Mesendoderm (in vitro differentiated cells): ENCODE measurements around the gene JCAD.
A peak's percentile ranks its signal among the peaks of the same experiment; 100 is the strongest.
"Not testable (repeated sequence)": the region's sequence is repeated elsewhere in the genome, so short reads cannot be mapped to it uniquely, and the experiment has no call there.

Experiments used
- DNase-seq: peaks from one replicate; pipeline ENCODE4 v3.0.0; 2013
- H2AK5ac ChIP-seq: 2 replicates; pipeline ENCODE4 v1.6.1; 2013; ENCODE audit warnings: low read length, inconsistent platforms
- H2BK120ac ChIP-seq: 2 replicates; pipeline ENCODE4 v1.6.1; 2013; ENCODE audit warnings: low read depth, mild to moderate bottlenecking, low read length, moderate library complexity, mixed read lengths
- H2BK15ac ChIP-seq: replicated peaks from 2 replicates; pipeline ENCODE4 v1.6.1; 2013; ENCODE audit warnings: low read depth, mild to moderate bottlenecking, moderate library complexity
- H2BK5ac ChIP-seq: 2 replicates; pipeline ENCODE4 v1.6.1; 2013; ENCODE audit warnings: low read length, inconsistent platforms
- H3K18ac ChIP-seq: 2 replicates; pipeline ENCODE4 v1.6.1; 2013; ENCODE audit warnings: mild to moderate bottlenecking, low read length, mixed read lengths
- H3K23ac ChIP-seq: one replicate; pipeline ENCODE4 v1.6.1; 2013; ENCODE audit warnings: low read length
- H3K27ac ChIP-seq: 2 replicates; pipeline ENCODE4 v1.5.1; 2013; ENCODE audit warnings: low read depth, mild to moderate bottlenecking, inconsistent platforms, low read length, moderate library complexity
- H3K27me3 ChIP-seq: 2 replicates; pipeline ENCODE4 v1.6.1; 2013; ENCODE audit warnings: low read length, control low read depth, mild to moderate bottlenecking, inconsistent platforms; ENCODE audit not compliant: insufficient read depth, poor library complexity
- H3K36me3 ChIP-seq: 2 replicates; pipeline ENCODE4 v1.6.1; 2013; ENCODE audit warnings: low read length, inconsistent platforms; ENCODE audit not compliant: control insufficient read depth, insufficient read depth
- H3K4ac ChIP-seq: one replicate; pipeline ENCODE4 v1.6.1; 2013; ENCODE audit warnings: low read depth, mild to moderate bottlenecking, low read length, moderate library complexity
- H3K4me1 ChIP-seq: 2 replicates; pipeline ENCODE4 v1.6.1; 2013; ENCODE audit warnings: low read depth, low read length, inconsistent platforms; ENCODE audit not compliant: control insufficient read depth
- H3K4me2 ChIP-seq: 2 replicates; pipeline ENCODE4 v1.6.1; 2013; ENCODE audit warnings: low read length
- H3K4me3 ChIP-seq: 2 replicates; pipeline ENCODE4 v1.5.1; 2013; ENCODE audit warnings: mild to moderate bottlenecking, low read length
- H3K56ac ChIP-seq: one replicate; pipeline ENCODE4 v1.6.1; 2013; ENCODE audit warnings: low read length
- H3K79me1 ChIP-seq: 2 replicates; pipeline ENCODE4 v1.6.1; 2013; ENCODE audit warnings: low read length, inconsistent platforms
- H3K79me2 ChIP-seq: 2 replicates; pipeline ENCODE4 v1.6.1; 2013; ENCODE audit warnings: mild to moderate bottlenecking, low read length; ENCODE audit not compliant: control insufficient read depth, insufficient read depth
- H3K9ac ChIP-seq: 2 replicates; pipeline ENCODE4 v1.6.1; 2013; ENCODE audit warnings: low read length, inconsistent platforms
- H4K5ac ChIP-seq: one replicate; pipeline ENCODE4 v1.6.1; 2013; ENCODE audit warnings: low read length
- H4K8ac ChIP-seq: one replicate; pipeline ENCODE4 v1.6.1; 2013; ENCODE audit warnings: low read depth, mild to moderate bottlenecking, control low read depth, low read length, moderate library complexity
- whole genome bisulfite sequencing: extraction: QIAGEN DNeasy Blood & Tissue Kit; methylation state at CpG from one replicate; pipeline ENCODE4 v1.1.7; 2013; ENCODE audit warnings: low lambda C conversion rate, missing lambda C conversion rate; ENCODE audit not compliant: insufficient coverage; ENCODE audit errors: extremely low coverage; 5-methylcytosine and 5-hydroxymethylcytosine counted together

The JCAD gene

GRCh38 chr10:30027057-30028005, 32.1 kb downstream of the JCAD start:
- Histone ChIP-seq H3K4me1 (no peaks in the 10 kb centered on the region), H3K27ac (no peak overlapping the region), H3K79me2 (no peaks in the 10 kb centered on the region), H3K4me2 (no peak overlapping the region), H2BK15ac (no peak overlapping the region), H2AK5ac (no peak overlapping the region), H4K5ac (no peak overlapping the region), H3K9ac (no peak overlapping the region), H3K56ac (no peak overlapping the region), H4K8ac (no peak overlapping the region), H3K79me1 (no peaks in the 10 kb centered on the region), H2BK5ac (no peak overlapping the region), H3K4ac (no peak overlapping the region), H3K4me3 (no peak overlapping the region), H3K27me3 (no peaks in the 10 kb centered on the region), H2BK120ac (no peak overlapping the region), H3K36me3 (no peaks in the 10 kb centered on the region), H3K23ac (no peak overlapping the region), H3K18ac (no peak overlapping the region)
- peak; percentile 71 for DNase-seq
- no CpG with 5 or more reads among the region's 42 CpGs for WGBS

- Histone ChIP-seq H3K36me3 (no peaks in the 10 kb centered on the region), H3K4me2 (no peak overlapping the region), H3K56ac (no peak overlapping the region), H3K79me1 (no peaks in the 10 kb centered on the region), H2BK15ac (no peak overlapping the region), H3K9ac (no peak overlapping the region), H2BK5ac (no peak overlapping the region), H3K4ac (no peak overlapping the region), H3K27me3 (no peaks in the 10 kb centered on the region), H3K79me2 (no peaks in the 10 kb centered on the region), H3K18ac (no peak overlapping the region), H3K23ac (no peak overlapping the region), H4K8ac (no peak overlapping the region), H3K4me3 (no peak overlapping the region), H4K5ac (no peak overlapping the region), H3K4me1 (no peaks in the 10 kb centered on the region), H2BK120ac (no peak overlapping the region), H2AK5ac (no peak overlapping the region), H3K27ac (no peak overlapping the region)
- DNase-seq, result no peak
- WGBS, result no CpG with 5 or more reads among the region's 10 CpGs
Observed at GRCh38 chr10:30026578-30026977, 32.8 kb downstream of the JCAD start.

- Histone ChIP-seq H2BK15ac (no peak overlapping the region), H3K9ac (no peak overlapping the region), H2BK120ac (no peak overlapping the region), H2AK5ac (no peak overlapping the region), H3K56ac (no peak overlapping the region), H3K79me2 (no peaks in the 10 kb centered on the region), H3K4me1 (no peaks in the 10 kb centered on the region), H4K8ac (no peak overlapping the region), H3K27ac (no peak overlapping the region), H3K4me3 (no peak overlapping the region), H3K79me1 (no peaks in the 10 kb centered on the region), H2BK5ac (no peak overlapping the region), H3K4ac (no peak overlapping the region), H3K36me3 (no peaks in the 10 kb centered on the region), H4K5ac (no peak overlapping the region), H3K4me2 (no peak overlapping the region), H3K27me3 (no peaks in the 10 kb centered on the region), H3K23ac (no peak overlapping the region), H3K18ac (no peak overlapping the region)
- DNase-seq, result no peak
- no CpG with 5 or more reads among the region's 10 CpGs for WGBS
Observed at GRCh38 chr10:30026080-30026479, 33.3 kb downstream of the JCAD start.

GRCh38 chr10:30025428-30025827, 34.0 kb downstream of the JCAD start:
- not testable (repeated sequence) for H2BK5ac ChIP-seq, H2BK15ac ChIP-seq, H3K18ac ChIP-seq, H3K4me3 ChIP-seq, H4K5ac ChIP-seq, H3K4me2 ChIP-seq, H3K79me1 ChIP-seq, H3K27me3 ChIP-seq, H3K79me2 ChIP-seq, H3K56ac ChIP-seq, H2BK120ac ChIP-seq, H3K23ac ChIP-seq, H3K4me1 ChIP-seq, H3K4ac ChIP-seq, H2AK5ac ChIP-seq, DNase-seq, H4K8ac ChIP-seq, H3K9ac ChIP-seq, H3K27ac ChIP-seq, H3K36me3 ChIP-seq
- WGBS, result no CpG with 5 or more reads among the region's 8 CpGs

GRCh38 chr10:30022590-30022989, 36.8 kb downstream of the JCAD start:
- no peak overlapping the region for H3K4me3 ChIP-seq
- no peaks in the 10 kb centered on the region for H3K79me2 ChIP-seq
- H2BK5ac ChIP-seq, result no peak overlapping the region
- H4K8ac ChIP-seq, result no peak overlapping the region
- H2BK15ac ChIP-seq, result no peak overlapping the region
- DNase-seq, result no peak
- no peak overlapping the region for H4K5ac ChIP-seq
- no peak overlapping the region for H3K4ac ChIP-seq
- no peak overlapping the region for H3K18ac ChIP-seq
- no peak overlapping the region for H2BK120ac ChIP-seq
- no peak overlapping the region for H3K9ac ChIP-seq
- H3K56ac ChIP-seq, result no peak overlapping the region
- no CpG with 5 or more reads among the region's 6 CpGs for WGBS
- H3K4me2 ChIP-seq, result no peak overlapping the region
- H3K27ac ChIP-seq, result no peak overlapping the region
- no peaks in the 10 kb centered on the region for H3K79me1 ChIP-seq
- no peaks in the 10 kb centered on the region for H3K27me3 ChIP-seq
- H2AK5ac ChIP-seq, result no peak overlapping the region
- H3K4me1 ChIP-seq, result no peaks in the 10 kb centered on the region
- H3K36me3 ChIP-seq, result no peaks in the 10 kb centered on the region
- no peak overlapping the region for H3K23ac ChIP-seq

- no peaks in the 10 kb centered on the region for H3K4me1 ChIP-seq
- H2AK5ac ChIP-seq, result no peak overlapping the region
- no peaks in the 10 kb centered on the region for H3K27me3 ChIP-seq
- H4K8ac ChIP-seq, result no peak overlapping the region
- no peaks in the 10 kb centered on the region for H3K36me3 ChIP-seq
- no peak overlapping the region for H2BK15ac ChIP-seq
- no peak overlapping the region for H3K18ac ChIP-seq
- DNase-seq, result no peak
- H3K79me2 ChIP-seq, result no peaks in the 10 kb centered on the region
- no peak overlapping the region for H3K4me2 ChIP-seq
- H2BK120ac ChIP-seq, result no peak overlapping the region
- H3K27ac ChIP-seq, result no peak overlapping the region
- no peak overlapping the region for H3K9ac ChIP-seq
- no peak overlapping the region for H4K5ac ChIP-seq
- H3K79me1 ChIP-seq, result no peaks in the 10 kb centered on the region
- no peak overlapping the region for H3K4ac ChIP-seq
- no peak overlapping the region for H3K23ac ChIP-seq
- H3K4me3 ChIP-seq, result no peak overlapping the region
- no peak overlapping the region for H2BK5ac ChIP-seq
- H3K56ac ChIP-seq, result no peak overlapping the region
Observed at GRCh38 chr10:30019468-30019867, 39.9 kb downstream of the JCAD start.
